Right ventricle myocardium inferior (tissue), 1 donor: ENCODE results near the gene TEX13C. TPM values are rescaled to one million over a fixed set of nuclear protein-coding genes. Genes with fewer than 3 reads are reported as not detected.
"Not testable (repeated sequence)": the region's sequence is repeated elsewhere in the genome, so short reads cannot be mapped to it uniquely, and the experiment has no call there.

ENCODE experiments used
- ATAC-seq: fragments of 200-7000 bp; cut with Tn5 transposase; one replicate; pipeline ENCODE4 v1.9.1; 2020; ENCODE audit warnings: mild to moderate bottlenecking, moderate library complexity
- DNase-seq: peaks from one replicate; pipeline ENCODE4 v3.0.0; 2021; ENCODE audit errors: missing footprints
- intact Hi-C: fragments of 100-400 bp; cut with DNase I; formaldehyde crosslinking; loops from one replicate; pipeline ENCODE4 v1.11.0; 2022
- long read RNA-seq: library from polyadenylated mRNA; unstranded; transcript quantifications from one replicate; pipeline ENCODE4 v2.0.0, GENCODE V29; 2021
- total RNA-seq: library from RNA; stranded (reverse); fragmentation: NEBNext Ultra II Directional; extraction: Animal tissue kit (Norgen Biotek cat#: 25700); gene quantifications from one replicate; pipeline ENCODE4 v1.2.1, GENCODE V29; 2021
- donor health status: DM: no; HTN: yes; CAD: no; lungs with severe emphysema.

The TEX13C gene
- not detected for total RNA-seq
- long read RNA-seq, result 0 reads

DNA sequence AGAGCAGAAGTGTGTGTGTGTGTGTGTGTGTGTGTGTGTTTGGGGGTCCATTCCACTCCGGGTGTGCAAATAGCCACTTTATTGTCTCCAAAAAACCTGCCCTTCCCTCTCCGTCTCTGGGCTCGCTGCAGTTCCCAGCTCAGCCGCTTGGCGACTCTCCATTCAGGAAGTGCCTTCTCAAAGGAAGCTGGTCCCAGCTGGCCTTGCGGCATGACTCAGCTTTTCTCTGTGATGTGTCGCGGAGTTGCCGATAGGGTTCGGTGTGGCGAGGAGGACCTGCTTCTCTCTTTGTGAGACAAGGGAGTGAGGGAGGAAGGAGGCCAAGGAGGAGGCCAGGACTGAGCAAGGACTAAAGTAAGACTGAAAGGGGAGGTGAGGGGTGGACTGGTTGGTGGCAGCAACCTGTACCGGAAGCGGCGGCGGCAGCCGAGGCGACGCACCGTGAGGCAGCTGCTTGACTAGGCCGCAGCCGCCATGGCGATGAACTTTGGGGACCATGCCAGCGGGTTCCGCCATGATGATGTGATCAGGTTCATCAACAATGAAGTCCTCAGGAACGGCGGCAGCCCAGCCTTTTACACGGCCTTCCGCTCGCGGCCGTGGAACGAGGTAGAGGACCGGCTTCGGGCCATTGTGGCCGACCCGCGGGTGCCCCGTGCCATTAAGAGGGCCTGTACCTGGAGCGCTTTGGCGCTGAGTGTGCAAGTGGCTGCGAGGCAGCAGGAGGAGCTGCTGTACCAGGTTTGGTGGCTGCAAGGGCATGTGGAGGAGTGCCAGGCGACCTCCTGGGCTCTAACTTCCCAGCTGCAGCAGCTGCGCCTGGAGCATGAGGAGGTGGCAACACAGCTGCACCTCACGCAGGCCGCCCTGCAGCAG, at the start of gene TEX13C:
Gene TEX13C, plus strand, starts transcription at position 226 of the 876 bp plus-strand sequence. Its CDS starts 249 bp downstream, at position 475.
- no peak for ATAC-seq
- intact Hi-C loops, result no loop called here
- no peak for DNase-seq

GRCh38 chrX:125287282-125287681, 32.4 kb upstream of the TEX13C start:
- no peak for ATAC-seq
- intact Hi-C loops, result no loop called here
- no peak for DNase-seq

- DNase-seq (no peak), ATAC-seq (no peak)
- intact Hi-C loops, result no loop called here
Measured at GRCh38 chrX:125288343-125288742, 31.3 kb upstream of the TEX13C start.

DNA sequence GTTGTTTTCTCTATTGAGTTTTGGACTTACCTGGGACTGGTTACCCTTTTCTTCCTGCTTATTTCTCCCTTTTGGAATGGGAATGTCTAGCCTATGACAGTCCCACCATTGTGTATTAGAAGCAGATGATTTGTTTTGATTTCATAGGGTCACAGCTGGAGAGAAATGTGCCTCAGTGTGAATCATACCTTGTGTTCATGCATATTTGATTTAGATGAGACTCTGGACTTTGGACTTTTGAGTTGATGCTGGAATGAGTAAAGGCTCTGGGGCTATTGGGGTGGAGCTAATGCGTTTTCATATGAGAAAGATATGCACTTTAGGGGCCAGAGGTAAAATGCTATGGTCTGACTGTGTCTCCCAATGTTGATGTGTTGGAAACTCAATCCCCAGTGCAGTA, 30.5 kb upstream of the TEX13C start:
- intact Hi-C loops, result no loop called here
- ATAC-seq (no peak), DNase-seq (no peak)

GRCh38 chrX:125289920-125290319, 29.8 kb upstream of the TEX13C start:
- intact Hi-C loops, result no loop called here
- no peak for DNase-seq
- ATAC-seq, result no peak

- ATAC-seq (no peak), DNase-seq (no peak)
- intact Hi-C loops, result no loop called here
Measured at GRCh38 chrX:125291124-125291523, 28.5 kb upstream of the TEX13C start.

DNA sequence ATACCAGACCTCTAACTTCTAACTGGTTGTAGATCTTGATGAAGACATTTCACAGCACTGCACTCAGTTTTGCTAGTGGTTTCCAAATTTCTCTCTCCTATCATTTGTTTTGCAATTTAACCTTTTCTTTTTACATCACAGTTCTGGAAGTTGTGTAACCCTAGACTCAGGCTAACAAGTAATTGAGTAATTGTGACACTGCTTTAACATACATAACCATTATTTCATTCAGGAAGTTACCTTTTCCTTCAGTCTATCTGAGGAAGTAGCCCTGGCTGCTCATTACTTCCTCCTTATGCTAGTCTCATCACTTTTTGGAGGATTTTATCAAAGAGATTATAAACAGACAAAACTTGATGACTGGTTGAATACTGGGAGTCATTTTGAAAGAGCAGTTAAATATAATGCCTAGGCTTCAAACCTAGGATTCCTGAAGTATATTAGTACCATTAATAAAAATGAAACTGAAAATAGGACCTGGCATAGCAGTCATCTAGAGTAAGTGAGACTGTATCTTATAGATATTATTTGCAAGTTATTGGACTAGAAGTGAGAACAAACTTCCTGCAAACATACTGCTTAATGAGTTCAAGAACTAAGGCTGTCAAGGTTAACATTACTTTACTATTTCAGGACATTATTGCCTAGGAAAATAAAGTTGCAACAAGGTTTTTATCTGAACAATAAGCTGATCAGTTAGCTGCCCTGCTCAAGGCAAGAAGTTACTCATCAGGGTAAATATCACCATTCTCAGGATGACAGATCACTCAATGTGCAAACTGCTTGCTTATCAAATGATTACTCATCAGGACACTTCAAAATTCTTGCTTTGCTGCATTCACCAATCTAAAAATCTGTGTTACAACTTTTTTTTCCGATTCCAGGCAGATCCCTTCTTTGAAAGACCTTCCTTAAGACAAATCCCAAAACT, 25.6 kb upstream of the TEX13C start:
- intact Hi-C loops, result no loop called here
- ATAC-seq (no peak), DNase-seq (no peak)

GRCh38 chrX:125295337-125295736, 24.3 kb upstream of the TEX13C start:
- intact Hi-C loops, result no loop called here
- no peak for ATAC-seq
- no peak for DNase-seq

DNA sequence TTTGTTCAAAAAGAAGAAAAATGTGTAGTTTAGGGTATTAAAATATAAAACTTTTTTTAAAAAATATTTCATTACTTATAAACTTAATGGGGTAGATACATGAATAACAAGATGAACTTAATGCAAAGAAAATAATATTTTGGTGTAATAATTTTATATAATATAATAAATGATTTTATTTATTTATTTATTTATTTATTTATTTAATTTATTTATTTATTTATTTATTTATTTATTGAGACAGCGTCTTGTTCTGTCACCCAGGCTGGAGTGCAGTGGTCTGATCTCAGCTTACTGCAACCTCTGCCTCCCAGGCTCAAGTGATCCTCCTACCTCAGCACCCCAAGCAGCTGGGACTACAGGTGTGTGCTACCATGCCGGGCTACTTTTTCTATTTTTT, 20.8 kb upstream of the TEX13C start:
- DNase-seq (no peak), ATAC-seq (no peak)
- intact Hi-C loops, result no loop called here

GRCh38 chrX:125306335-125306866, 13.3 kb upstream of the TEX13C start:
- intact Hi-C loops, result no loop called here
- DNase-seq (no peak), ATAC-seq (no peak)

- intact Hi-C loops, result no loop called here
- no peak for ATAC-seq
- DNase-seq, result no peak
Measured at GRCh38 chrX:125308653-125309052, 11.0 kb upstream of the TEX13C start.

DNA sequence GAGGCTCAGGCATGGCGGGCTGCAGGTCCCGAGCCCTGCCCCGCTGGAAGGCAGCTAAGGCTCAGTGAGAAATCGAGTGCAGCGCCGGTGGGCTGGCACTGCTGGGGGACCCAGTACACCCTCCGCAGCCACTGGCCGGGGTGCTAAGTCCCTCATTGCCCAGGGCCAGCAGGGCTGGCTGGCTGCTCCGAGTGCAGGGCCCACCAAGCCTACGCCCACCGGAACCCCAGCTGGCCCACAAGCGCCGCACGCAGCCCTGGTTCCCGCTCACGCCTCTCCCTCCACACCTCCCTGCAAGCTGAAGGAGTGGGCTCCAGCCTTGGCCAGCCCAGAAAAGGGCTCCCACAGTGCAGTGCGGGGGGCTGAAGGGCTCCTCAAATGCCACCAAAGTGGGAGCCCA, 505 bp upstream of the TEX13C start:
- DNase-seq, intact Hi-C loops, ATAC-seq: not testable (repeated sequence)

GRCh38 chrX:125322431-125322830, 2.8 kb downstream of the TEX13C start:
- intact Hi-C loops, result no loop called here
- DNase-seq (no peak), ATAC-seq (no peak)

DNA sequence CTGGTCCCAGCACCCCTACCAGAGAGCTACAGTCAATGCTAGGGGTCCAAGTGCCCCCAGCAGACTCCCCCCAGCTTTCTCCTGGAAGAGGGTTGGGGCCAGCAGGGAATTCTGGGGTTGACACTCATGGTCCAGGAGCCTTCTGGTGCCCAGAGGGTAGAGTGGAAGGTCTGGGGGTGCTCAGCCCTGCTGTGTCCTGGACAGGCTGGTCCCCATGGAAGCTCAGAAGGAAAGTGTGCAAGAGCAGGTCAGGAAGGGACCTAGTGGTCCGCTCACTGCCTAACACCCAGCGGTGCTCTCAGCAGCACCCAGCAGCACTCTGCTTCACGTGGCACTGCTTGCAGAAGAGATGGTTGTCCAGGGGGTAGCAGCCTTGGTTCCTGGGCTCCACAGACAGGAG, 6.9 kb downstream of the TEX13C start:
- intact Hi-C loops, result no loop called here
- DNase-seq, result no peak
- ATAC-seq, result no peak

- intact Hi-C loops, result no loop called here
- ATAC-seq (no peak), DNase-seq (no peak)
Measured at GRCh38 chrX:125327891-125328290, 8.2 kb downstream of the TEX13C start.

GRCh38 chrX:125333583-125333982, 13.9 kb downstream of the TEX13C start:
- DNase-seq (no peak), ATAC-seq (no peak)
- intact Hi-C loops, result no loop called here

DNA sequence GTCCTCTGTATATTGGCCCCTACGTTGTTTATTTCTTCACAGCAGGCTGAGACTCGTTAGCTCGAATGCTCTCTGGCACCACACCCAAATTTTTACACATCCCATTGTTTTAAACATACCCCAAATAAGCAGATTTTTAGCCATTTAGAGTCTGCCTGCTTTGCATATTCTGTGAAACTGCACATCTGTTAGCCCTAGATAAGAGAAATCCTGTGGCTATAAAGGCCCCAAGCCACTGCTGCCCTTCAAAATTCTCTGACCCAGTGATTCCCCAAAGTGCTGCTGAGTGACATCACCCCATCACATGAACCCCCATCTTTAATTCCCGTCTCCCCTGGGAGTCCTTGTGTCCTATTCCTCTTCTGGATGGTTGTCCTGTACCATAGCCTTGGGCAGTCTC, 20.8 kb downstream of the TEX13C start:
- DNase-seq (no peak), ATAC-seq (no peak)
- intact Hi-C loops, result no loop called here

GRCh38 chrX:125374169-125374568, 54.5 kb downstream of the TEX13C start:
- ATAC-seq, result no peak
- intact Hi-C loops, result no loop called here
- no peak for DNase-seq
